ENCODE data around the gene PLTP. TPM values are rescaled to one million over a fixed set of nuclear protein-coding genes. Genes with fewer than 3 reads are reported as not detected.

Gene PLTP
- total and polyA plus RNA-seq, 2 of the 13 experiments (the other 11 are each of a cell fraction or from before 2014, with no cell fraction given): 16.9 to 28.6 TPM

DNA sequence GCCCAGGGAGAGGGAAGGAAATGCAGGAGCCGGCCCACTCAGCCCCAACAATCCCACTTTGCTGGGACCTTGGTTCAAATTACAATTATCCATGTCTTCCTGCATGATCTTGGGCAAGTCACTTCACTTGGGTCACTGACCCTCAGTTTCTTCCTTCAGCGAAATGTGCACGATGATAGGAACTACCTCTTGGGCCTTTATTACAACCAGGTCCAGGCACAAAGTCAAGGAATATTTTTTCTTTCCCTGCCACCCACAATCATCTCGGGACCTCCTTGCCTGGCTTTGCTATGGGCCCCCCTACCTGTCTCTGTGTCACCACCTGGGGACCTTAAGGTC, 358 bp upstream of the PLTP start (continued):
- TF ChIP-seq, protein P1, sequence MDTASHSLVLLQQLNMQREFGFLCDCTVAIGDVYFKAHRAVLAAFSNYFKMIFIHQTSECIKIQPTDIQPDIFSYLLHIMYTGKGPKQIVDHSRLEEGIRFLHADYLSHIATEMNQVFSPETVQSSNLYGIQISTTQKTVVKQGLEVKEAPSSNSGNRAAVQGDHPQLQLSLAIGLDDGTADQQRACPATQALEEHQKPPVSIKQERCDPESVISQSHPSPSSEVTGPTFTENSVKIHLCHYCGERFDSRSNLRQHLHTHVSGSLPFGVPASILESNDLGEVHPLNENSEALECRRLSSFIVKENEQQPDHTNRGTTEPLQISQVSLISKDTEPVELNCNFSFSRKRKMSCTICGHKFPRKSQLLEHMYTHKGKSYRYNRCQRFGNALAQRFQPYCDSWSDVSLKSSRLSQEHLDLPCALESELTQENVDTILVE (CRISPR knock-in tag; IDR thresholded peaks at IDR 0.05): no peak
- TF ChIP-seq RFXANK (CRISPR knock-in tag; IDR thresholded peaks at IDR 0.05) (no peak), KDM6A (CRISPR knock-in tag; IDR thresholded peaks at IDR 0.05; ENCODE audit: low read depth) (no peak), ZNF44 (CRISPR knock-in tag; IDR thresholded peaks at IDR 0.05) (0 out of 2 replicates have a peak, but pooled peaks have one; percentile 43), MED8 (CRISPR knock-in tag; IDR thresholded peaks at IDR 0.05; ENCODE audit: insufficient replicate concordance) (no peak), TMF1 (CRISPR knock-in tag; IDR thresholded peaks at IDR 0.05; ENCODE audit: low read depth) (no peak), RELA (CRISPR knock-in tag; IDR thresholded peaks at IDR 0.05) (no peak), SMAD1 (CRISPR knock-in tag; IDR thresholded peaks at IDR 0.05; ENCODE audit: borderline replicate concordance, low read depth) (no peak), REPIN1 (CRISPR knock-in tag; IDR thresholded peaks at IDR 0.05; ENCODE audit: borderline replicate concordance, low read depth) (no peak), ZNF629 (CRISPR knock-in tag; conservative IDR thresholded peaks at IDR 0.05) (no peak), TBX2 (CRISPR knock-in tag; IDR thresholded peaks at IDR 0.05; ENCODE audit: borderline replicate concordance) (no peak), ZMYM3 (CRISPR knock-in tag; IDR thresholded peaks at IDR 0.05) (0 out of 2 replicates have a peak, but pooled peaks have one; percentile 41), PAX8 (CRISPR knock-in tag; IDR thresholded peaks at IDR 0.05; ENCODE audit: borderline replicate concordance) (no peak), RAD21 (CRISPR knock-in tag; IDR thresholded peaks at IDR 0.05) (no peak), BORCS8-MEF2B (CRISPR knock-in tag; IDR thresholded peaks at IDR 0.05) (no peak), JDP2 (CRISPR knock-in tag; IDR thresholded peaks at IDR 0.05; ENCODE audit: borderline replicate concordance) (no peak), ELF1 (CRISPR knock-in tag; IDR thresholded peaks at IDR 0.05) (no peak), BRD4 (CRISPR knock-in tag; IDR thresholded peaks at IDR 0.05) (no peak), ZNF30 (CRISPR knock-in tag; IDR thresholded peaks at IDR 0.05) (no peak)
- TF ChIP-seq, protein P2, sequence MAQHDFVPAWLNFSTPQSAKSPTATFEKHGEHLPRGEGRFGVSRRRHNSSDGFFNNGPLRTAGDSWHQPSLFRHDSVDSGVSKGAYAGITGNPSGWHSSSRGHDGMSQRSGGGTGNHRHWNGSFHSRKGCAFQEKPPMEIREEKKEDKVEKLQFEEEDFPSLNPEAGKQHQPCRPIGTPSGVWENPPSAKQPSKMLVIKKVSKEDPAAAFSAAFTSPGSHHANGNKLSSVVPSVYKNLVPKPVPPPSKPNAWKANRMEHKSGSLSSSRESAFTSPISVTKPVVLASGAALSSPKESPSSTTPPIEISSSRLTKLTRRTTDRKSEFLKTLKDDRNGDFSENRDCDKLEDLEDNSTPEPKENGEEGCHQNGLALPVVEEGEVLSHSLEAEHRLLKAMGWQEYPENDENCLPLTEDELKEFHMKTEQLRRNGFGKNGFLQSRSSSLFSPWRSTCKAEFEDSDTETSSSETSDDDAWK (CRISPR knock-in tag; IDR thresholded peaks at IDR 0.05): no peak
- TF ChIP-seq, protein P3, sequence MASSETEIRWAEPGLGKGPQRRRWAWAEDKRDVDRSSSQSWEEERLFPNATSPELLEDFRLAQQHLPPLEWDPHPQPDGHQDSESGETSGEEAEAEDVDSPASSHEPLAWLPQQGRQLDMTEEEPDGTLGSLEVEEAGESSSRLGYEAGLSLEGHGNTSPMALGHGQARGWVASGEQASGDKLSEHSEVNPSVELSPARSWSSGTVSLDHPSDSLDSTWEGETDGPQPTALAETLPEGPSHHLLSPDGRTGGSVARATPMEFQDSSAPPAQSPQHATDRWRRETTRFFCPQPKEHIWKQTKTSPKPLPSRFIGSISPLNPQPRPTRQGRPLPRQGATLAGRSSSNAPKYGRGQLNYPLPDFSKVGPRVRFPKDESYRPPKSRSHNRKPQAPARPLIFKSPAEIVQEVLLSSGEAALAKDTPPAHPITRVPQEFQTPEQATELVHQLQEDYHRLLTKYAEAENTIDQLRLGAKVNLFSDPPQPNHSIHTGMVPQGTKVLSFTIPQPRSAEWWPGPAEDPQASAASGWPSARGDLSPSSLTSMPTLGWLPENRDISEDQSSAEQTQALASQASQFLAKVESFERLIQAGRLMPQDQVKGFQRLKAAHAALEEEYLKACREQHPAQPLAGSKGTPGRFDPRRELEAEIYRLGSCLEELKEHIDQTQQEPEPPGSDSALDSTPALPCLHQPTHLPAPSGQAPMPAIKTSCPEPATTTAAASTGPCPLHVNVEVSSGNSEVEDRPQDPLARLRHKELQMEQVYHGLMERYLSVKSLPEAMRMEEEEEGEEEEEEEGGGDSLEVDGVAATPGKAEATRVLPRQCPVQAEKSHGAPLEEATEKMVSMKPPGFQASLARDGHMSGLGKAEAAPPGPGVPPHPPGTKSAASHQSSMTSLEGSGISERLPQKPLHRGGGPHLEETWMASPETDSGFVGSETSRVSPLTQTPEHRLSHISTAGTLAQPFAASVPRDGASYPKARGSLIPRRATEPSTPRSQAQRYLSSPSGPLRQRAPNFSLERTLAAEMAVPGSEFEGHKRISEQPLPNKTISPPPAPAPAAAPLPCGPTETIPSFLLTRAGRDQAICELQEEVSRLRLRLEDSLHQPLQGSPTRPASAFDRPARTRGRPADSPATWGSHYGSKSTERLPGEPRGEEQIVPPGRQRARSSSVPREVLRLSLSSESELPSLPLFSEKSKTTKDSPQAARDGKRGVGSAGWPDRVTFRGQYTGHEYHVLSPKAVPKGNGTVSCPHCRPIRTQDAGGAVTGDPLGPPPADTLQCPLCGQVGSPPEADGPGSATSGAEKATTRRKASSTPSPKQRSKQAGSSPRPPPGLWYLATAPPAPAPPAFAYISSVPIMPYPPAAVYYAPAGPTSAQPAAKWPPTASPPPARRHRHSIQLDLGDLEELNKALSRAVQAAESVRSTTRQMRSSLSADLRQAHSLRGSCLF (CRISPR knock-in tag; IDR thresholded peaks at IDR 0.05; ENCODE audit: borderline replicate concordance): no peak
- TF ChIP-seq, protein P4, sequence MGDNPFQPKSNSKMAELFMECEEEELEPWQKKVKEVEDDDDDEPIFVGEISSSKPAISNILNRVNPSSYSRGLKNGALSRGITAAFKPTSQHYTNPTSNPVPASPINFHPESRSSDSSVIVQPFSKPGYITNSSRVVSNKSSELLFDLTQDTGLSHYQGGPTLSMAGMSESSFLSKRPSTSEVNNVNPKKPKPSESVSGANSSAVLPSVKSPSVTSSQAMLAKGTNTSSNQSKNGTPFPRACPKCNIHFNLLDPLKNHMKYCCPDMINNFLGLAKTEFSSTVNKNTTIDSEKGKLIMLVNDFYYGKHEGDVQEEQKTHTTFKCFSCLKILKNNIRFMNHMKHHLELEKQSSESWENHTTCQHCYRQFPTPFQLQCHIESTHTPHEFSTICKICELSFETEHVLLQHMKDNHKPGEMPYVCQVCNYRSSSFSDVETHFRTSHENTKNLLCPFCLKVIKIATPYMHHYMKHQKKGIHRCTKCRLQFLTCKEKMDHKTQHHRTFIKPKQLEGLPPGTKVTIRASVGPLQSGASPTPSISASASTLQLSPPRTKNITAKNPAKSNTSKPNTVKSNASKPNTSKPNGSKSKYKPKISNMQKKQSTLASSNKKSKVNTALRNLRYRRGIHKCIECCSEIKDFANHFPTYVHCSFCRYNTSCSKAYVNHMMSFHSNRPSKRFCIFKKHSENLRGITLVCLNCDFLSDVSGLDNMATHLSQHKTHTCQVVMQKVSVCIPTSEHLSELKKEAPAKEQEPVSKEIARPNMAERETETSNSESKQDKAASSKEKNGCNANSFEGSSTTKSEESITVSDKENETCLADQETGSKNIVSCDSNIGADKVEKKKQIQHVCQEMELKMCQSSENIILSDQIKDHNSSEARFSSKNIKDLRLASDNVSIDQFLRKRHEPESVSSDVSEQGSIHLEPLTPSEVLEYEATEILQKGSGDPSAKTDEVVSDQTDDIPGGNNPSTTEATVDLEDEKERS (CRISPR knock-in tag; IDR thresholded peaks at IDR 0.05): peak; percentile 64; the same call in 1 of the 2 replicates

Data from HepG2 (cell line).